ENCODE results near the gene P2RY2.

The P2RY2 gene

DNA sequence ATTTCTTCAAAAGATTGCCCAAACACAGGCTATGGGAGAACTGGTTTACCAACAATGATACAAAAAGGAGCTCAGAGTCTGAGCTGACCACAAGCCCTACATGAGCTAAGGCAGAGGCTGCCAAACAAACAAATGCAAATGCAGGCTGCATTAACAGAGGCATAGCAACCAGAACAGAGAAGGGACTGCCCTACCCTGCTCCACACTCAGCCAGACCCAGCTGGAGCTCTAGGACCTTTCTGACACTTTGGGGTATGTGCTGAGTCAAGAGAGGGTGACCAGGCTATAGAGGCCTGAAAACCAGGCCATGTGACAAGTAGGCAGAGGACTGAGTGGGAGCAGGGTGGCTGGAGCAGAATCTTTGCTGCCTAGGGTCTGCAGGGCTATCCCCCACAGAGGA lies 17.8 kb upstream of the P2RY2 start:
- TF ChIP-seq TAF1 (IDR thresholded peaks at IDR 0.05; ENCODE audit: borderline replicate concordance, insufficient read depth, low read length): no peak
- TF ChIP-seq POLR2AphosphoS5 (IDR thresholded peaks at IDR 0.05; ENCODE audit: low read depth, low read length): no peak
- TF ChIP-seq, protein P1, sequence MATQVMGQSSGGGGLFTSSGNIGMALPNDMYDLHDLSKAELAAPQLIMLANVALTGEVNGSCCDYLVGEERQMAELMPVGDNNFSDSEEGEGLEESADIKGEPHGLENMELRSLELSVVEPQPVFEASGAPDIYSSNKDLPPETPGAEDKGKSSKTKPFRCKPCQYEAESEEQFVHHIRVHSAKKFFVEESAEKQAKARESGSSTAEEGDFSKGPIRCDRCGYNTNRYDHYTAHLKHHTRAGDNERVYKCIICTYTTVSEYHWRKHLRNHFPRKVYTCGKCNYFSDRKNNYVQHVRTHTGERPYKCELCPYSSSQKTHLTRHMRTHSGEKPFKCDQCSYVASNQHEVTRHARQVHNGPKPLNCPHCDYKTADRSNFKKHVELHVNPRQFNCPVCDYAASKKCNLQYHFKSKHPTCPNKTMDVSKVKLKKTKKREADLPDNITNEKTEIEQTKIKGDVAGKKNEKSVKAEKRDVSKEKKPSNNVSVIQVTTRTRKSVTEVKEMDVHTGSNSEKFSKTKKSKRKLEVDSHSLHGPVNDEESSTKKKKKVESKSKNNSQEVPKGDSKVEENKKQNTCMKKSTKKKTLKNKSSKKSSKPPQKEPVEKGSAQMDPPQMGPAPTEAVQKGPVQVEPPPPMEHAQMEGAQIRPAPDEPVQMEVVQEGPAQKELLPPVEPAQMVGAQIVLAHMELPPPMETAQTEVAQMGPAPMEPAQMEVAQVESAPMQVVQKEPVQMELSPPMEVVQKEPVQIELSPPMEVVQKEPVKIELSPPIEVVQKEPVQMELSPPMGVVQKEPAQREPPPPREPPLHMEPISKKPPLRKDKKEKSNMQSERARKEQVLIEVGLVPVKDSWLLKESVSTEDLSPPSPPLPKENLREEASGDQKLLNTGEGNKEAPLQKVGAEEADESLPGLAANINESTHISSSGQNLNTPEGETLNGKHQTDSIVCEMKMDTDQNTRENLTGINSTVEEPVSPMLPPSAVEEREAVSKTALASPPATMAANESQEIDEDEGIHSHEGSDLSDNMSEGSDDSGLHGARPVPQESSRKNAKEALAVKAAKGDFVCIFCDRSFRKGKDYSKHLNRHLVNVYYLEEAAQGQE (IDR thresholded peaks at IDR 0.05; ENCODE audit: insufficient read depth in 1 of 2, low read depth in 2 of 2, low read length in 2 of 2): no peak
- TF ChIP-seq FOXP2 (optimal IDR thresholded peaks at IDR 0.05; ENCODE audit: borderline replicate concordance, extremely low read depth, extremely low read length, insufficient read depth): no peak
- no peak for TF ChIP-seq SIN3A (IDR thresholded peaks at IDR 0.05; ENCODE audit: borderline replicate concordance, insufficient read depth, low read length)

DNA sequence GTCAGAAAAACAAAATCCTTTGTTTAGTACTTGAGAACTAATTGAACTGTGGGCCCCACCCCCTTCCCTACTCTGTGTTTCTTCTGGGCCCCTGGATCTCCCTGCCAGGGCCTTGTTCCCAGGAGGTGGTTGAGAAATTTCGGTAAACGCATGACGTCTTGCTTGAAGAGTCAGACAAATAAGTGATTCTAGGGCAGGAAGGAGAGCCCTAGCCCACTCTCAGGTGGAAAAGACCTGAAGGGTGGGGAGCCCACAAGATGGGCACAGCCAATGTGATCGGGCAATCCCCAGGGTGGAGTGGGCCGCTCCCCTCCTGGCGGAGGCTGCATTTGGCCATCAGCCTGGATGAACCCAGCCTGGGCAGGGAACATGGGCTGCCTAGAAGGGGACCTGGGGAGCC lies 16.8 kb upstream of the P2RY2 start:
- TF ChIP-seq, protein P1 (IDR thresholded peaks at IDR 0.05; ENCODE audit: insufficient read depth in 1 of 2, low read depth in 2 of 2, low read length in 2 of 2): no peak
- TF ChIP-seq FOXP2 (optimal IDR thresholded peaks at IDR 0.05; ENCODE audit: borderline replicate concordance, extremely low read depth, extremely low read length, insufficient read depth) (no peak), POLR2AphosphoS5 (IDR thresholded peaks at IDR 0.05; ENCODE audit: low read depth, low read length) (no peak), TAF1 (IDR thresholded peaks at IDR 0.05; ENCODE audit: borderline replicate concordance, insufficient read depth, low read length) (no peak)

DNA sequence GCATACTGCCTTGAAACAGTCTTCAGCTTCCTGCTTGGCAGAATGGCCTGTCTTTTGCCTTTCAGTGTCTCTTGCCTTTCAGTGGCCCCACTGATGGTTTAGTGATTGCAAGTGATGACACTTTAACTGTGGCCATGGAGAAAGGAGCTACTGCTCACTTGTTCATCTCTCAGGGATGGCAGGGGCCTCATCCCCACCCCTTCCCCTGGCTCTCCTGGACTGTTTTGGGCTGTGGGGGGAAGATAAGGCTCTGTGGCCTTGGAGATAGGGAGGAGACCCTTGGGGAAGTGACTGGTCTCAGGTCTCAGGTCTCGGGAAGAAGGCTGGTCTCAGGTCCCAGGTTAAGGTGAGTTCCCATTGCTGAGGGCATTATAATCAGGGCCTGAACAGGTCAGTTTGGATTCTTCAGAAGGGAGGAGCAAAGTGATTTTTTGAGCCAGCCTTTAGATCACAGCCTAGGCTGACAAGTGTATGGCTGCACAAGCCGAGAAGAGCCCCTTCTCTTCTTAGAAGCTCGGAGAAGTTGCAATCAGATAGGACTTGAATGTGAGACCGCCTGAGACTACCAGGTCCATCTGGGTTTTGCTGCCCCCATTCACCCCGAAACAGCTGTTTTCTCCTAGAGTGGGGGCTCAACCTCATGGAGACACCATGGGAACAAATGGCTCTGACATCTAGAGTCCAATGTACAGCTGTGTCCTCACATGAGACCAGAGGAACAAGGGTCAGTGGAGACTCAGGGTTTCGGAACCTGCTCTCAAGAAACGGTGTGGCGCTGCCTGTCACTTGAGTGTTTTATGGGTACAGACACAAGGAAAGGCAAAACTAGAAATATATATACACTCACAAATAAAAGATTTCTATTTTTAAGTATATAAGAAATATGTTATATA lies 15.9 kb upstream of the P2RY2 start:
- TF ChIP-seq SIN3A (IDR thresholded peaks at IDR 0.05; ENCODE audit: borderline replicate concordance, insufficient read depth, low read length) (no peak), POLR2AphosphoS5 (IDR thresholded peaks at IDR 0.05; ENCODE audit: low read depth, low read length) (no peak), TAF1 (IDR thresholded peaks at IDR 0.05; ENCODE audit: borderline replicate concordance, insufficient read depth, low read length) (no peak), FOXP2 (optimal IDR thresholded peaks at IDR 0.05; ENCODE audit: borderline replicate concordance, extremely low read depth, extremely low read length, insufficient read depth) (no peak)
- TF ChIP-seq, protein P1 (IDR thresholded peaks at IDR 0.05; ENCODE audit: insufficient read depth in 1 of 2, low read depth in 2 of 2, low read length in 2 of 2): no peak

DNA sequence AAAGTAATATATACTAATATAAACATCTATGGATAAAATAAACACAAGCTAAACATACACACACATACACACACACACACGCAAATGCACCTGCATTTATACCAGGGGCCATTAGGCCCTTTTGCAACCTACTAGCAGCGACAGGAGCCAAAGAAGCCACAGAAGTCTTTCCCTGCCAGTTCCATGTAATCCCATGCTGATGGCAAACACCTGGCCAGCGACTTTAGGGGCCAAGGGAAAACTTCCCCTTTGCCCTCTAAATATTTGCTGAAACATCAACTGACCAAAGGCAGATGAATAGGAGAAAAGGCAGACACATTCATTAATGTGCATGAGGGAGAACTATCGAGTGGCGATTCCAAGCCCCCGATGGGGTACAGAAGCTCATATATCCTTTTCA lies 14.8 kb upstream of the P2RY2 start:
- TF ChIP-seq, protein P1 (IDR thresholded peaks at IDR 0.05; ENCODE audit: insufficient read depth in 1 of 2, low read depth in 2 of 2, low read length in 2 of 2): no peak

DNA sequence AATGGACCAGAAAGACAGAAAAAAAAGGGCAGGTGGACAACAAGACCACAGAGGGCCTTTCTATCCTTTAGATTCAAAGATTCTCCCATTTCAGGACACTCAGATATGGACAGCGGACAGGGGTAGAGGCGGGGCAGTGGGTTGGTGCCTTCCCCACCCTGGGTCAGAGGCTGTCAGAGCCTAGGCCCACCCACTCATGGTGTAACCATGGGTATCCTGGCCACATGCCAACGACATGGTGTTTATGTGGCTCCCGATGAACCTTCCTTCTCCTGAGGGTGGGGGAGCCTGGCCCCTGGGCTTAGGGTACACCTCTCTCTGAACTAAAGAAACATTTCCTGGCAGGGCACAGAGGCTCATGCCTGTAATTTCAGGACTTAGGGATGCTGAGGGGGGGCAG lies 14.3 kb upstream of the P2RY2 start:
- no peak for TF ChIP-seq POLR2AphosphoS5 (IDR thresholded peaks at IDR 0.05; ENCODE audit: low read depth, low read length)
- TF ChIP-seq, protein P1 (IDR thresholded peaks at IDR 0.05; ENCODE audit: insufficient read depth in 1 of 2, low read depth in 2 of 2, low read length in 2 of 2): peak in 1 of 2 experiments; percentile 76; a peak in 1 of 4 replicates
